Measurements from ENCODE around the gene MPPED2.

DNA sequence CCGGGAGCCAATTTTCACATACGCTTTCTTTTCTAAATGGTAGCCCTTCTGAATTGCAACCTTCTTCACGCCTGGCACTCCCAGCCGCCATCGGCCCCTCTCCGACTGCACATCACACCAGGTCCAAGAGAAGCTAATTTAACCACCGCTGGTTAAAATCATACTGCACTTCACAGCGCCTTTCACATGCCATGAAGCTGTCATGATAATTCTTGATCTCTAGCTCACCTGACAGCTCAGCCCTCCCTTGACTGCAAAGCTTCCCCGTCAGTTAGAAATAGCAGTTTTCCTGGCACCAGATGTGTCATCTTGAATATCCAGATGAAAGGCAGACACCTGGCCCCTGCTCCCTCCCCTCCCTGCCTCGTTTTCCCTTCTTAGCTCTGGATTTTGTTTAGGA is 161.8 kb downstream of the MPPED2 start:
- TF ChIP-seq, protein P1, sequence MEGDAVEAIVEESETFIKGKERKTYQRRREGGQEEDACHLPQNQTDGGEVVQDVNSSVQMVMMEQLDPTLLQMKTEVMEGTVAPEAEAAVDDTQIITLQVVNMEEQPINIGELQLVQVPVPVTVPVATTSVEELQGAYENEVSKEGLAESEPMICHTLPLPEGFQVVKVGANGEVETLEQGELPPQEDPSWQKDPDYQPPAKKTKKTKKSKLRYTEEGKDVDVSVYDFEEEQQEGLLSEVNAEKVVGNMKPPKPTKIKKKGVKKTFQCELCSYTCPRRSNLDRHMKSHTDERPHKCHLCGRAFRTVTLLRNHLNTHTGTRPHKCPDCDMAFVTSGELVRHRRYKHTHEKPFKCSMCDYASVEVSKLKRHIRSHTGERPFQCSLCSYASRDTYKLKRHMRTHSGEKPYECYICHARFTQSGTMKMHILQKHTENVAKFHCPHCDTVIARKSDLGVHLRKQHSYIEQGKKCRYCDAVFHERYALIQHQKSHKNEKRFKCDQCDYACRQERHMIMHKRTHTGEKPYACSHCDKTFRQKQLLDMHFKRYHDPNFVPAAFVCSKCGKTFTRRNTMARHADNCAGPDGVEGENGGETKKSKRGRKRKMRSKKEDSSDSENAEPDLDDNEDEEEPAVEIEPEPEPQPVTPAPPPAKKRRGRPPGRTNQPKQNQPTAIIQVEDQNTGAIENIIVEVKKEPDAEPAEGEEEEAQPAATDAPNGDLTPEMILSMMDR (IDR thresholded peaks at IDR 0.05; ENCODE audit: low read depth, low read length) = no peak
- TF ChIP-seq, protein P2, sequence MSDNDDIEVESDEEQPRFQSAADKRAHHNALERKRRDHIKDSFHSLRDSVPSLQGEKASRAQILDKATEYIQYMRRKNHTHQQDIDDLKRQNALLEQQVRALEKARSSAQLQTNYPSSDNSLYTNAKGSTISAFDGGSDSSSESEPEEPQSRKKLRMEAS (IDR thresholded peaks at IDR 0.05; ENCODE audit: low read depth, low read length) = no peak
- no peak for TF ChIP-seq POLR2A (IDR thresholded peaks at IDR 0.05; ENCODE audit: extremely low read depth, insufficient read length)
- no peak for TF ChIP-seq MYC (IDR thresholded peaks at IDR 0.05; ENCODE audit: low read depth, low read length)
